NCI-H82 treated with DMSO at 0.1 percent for 48 hours (cell line): ENCODE data around the gene PPM1H.
"Not testable (repeated sequence)": the region's sequence is repeated elsewhere in the genome, so short reads cannot be mapped to it uniquely, and the experiment has no call there.

Experiments
- DNase-seq: peaks from one replicate; lab custom pipeline; 2025; ENCODE audit not compliant: unreplicated experiment; lab: John Stamatoyannopoulos, UW

PPM1H gene

GRCh38 chr12:62841846-62842245, 93.1 kb downstream of the PPM1H start:
- DNase-seq: no peak

GRCh38 chr12:62840806-62841205, 94.1 kb downstream of the PPM1H start:
- DNase-seq: no peak

- DNase-seq: no peak
Measured at GRCh38 chr12:62839869-62840660, 94.9 kb downstream of the PPM1H start.

- DNase-seq: no peak
Measured at GRCh38 chr12:62834971-62835547, 99.9 kb downstream of the PPM1H start.

- no peak for DNase-seq
Measured at GRCh38 chr12:62834406-62834805, 100.5 kb downstream of the PPM1H start.

- no peak for DNase-seq
Measured at GRCh38 chr12:62833634-62834033, 101.3 kb downstream of the PPM1H start.

GRCh38 chr12:62832558-62832957, 102.4 kb downstream of the PPM1H start:
- no peak for DNase-seq

GRCh38 chr12:62832027-62832426, 102.9 kb downstream of the PPM1H start:
- no peak for DNase-seq

- DNase-seq: no peak
Measured at GRCh38 chr12:62827855-62828254, 107.1 kb downstream of the PPM1H start.

GRCh38 chr12:62827042-62827441, 107.9 kb downstream of the PPM1H start:
- no peak for DNase-seq

GRCh38 chr12:62817556-62818271, 117.2 kb downstream of the PPM1H start:
- no peak for DNase-seq

- DNase-seq: no peak
Measured at GRCh38 chr12:62814243-62814642, 120.7 kb downstream of the PPM1H start.

GRCh38 chr12:62813031-62813829, 121.7 kb downstream of the PPM1H start:
- DNase-seq: peak; percentile 32

- not testable (repeated sequence) for DNase-seq
Measured at GRCh38 chr12:62811481-62811880, 123.5 kb downstream of the PPM1H start.

- no peak for DNase-seq
Measured at GRCh38 chr12:62808166-62808879, 126.6 kb downstream of the PPM1H start.

GRCh38 chr12:62806893-62807292, 128.1 kb downstream of the PPM1H start:
- no peak for DNase-seq

- DNase-seq: no peak
Measured at GRCh38 chr12:62806244-62806836, 128.6 kb downstream of the PPM1H start.

- DNase-seq: no peak
Measured at GRCh38 chr12:62805517-62805916, 129.4 kb downstream of the PPM1H start.

- DNase-seq: no peak
Measured at GRCh38 chr12:62803756-62804155, 131.2 kb downstream of the PPM1H start.

GRCh38 chr12:62802984-62803383, 132.0 kb downstream of the PPM1H start:
- no peak for DNase-seq
